ENCODE data around the gene VEPH1.
A peak's percentile ranks its signal among the peaks of the same experiment; 100 is the strongest.

Gene VEPH1

DNA sequence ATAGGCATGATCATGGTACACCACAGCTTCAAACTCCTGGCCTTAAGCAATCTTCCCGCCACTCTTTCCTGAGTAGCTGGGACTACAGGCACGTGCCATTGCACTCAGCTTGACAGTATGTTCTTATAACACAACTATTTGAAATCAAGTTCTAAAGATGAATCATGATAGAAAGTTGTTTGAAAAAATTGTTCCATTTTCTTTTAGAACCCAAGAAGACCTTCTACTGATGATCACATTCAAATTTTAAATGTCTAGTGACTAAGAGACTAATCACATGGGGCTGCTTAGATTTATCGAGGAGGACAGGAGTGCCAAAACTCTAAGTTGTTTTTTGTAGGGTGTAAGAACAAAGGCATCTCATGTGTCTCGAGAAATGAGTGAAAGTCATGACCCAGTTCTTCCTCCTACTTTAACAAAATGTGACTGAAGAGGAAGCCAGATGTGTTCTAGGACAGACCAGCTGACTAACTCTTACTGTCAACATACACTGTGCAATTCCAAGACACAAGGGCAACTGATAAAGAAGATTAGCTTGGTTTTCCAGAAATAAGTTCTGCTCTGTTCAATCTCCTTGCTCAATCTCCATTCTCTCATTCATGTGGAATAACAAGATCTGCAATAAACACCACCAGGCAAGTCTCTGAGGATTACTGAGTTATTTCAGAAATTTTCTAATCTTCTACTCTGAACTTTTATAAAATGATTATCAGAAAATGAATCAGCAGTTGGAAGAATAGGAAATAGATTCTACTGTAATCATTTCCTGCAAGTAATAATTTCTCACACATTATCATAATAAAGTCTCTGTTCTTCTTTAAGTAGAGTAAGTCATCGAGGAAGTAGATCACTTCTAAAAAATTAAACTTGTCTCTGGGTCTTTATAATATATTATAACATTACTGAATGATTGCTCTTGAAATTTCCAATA, 220.7 kb downstream of the VEPH1 start:
- Histone ChIP-seq H3K27ac (ENCODE audit: low read depth, low read length) (peak overlapping the region; percentile 3), H3K4me3 (ENCODE audit: low read depth in 1 of 5, low read length in 5 of 5) (no peak overlapping the region), H3K27me3 (ENCODE audit: control insufficient read depth in 5 of 5, insufficient read depth in 4 of 5, low read length in 5 of 5) (no peaks in the 10 kb centered on the region), H3K9me3 (ENCODE audit: control insufficient read depth in 5 of 5, low read length in 5 of 5) (no peaks in the 10 kb centered on the region), H3K36me3 (ENCODE audit: control insufficient read depth in 5 of 5, insufficient read depth in 5 of 5, low read length in 5 of 5) (no peaks in the 10 kb centered on the region), H3K4me1 (ENCODE audit: control insufficient read depth in 5 of 5, insufficient read depth in 5 of 5, low read length in 5 of 5) (peaks cover 0 to 10% (median 0%) of the 10 kb centered on the region in 5 donors), H3K9ac (ENCODE audit: low read length in 5 of 5) (no peak overlapping the region)

GRCh38 chr3:157280786-157281185, 222.4 kb downstream of the VEPH1 start:
- no peaks in the 10 kb centered on the region for H3K9me3 ChIP-seq (ENCODE audit: control insufficient read depth in 5 of 5, low read length in 5 of 5)
- no peak overlapping the region for H3K9ac ChIP-seq (ENCODE audit: low read length in 5 of 5)
- no peak overlapping the region for H3K4me3 ChIP-seq (ENCODE audit: low read depth in 1 of 5, low read length in 5 of 5)
- H3K4me1 ChIP-seq (ENCODE audit: control insufficient read depth in 5 of 5, insufficient read depth in 5 of 5, low read length in 5 of 5): peaks cover 0 to 10% (median 0%) of the 10 kb centered on the region in 5 donors
- H3K27ac ChIP-seq (ENCODE audit: low read depth, low read length): no peak overlapping the region
- no peaks in the 10 kb centered on the region for H3K36me3 ChIP-seq (ENCODE audit: control insufficient read depth in 5 of 5, insufficient read depth in 5 of 5, low read length in 5 of 5)
- H3K27me3 ChIP-seq (ENCODE audit: control insufficient read depth in 5 of 5, insufficient read depth in 4 of 5, low read length in 5 of 5): no peaks in the 10 kb centered on the region

DNA sequence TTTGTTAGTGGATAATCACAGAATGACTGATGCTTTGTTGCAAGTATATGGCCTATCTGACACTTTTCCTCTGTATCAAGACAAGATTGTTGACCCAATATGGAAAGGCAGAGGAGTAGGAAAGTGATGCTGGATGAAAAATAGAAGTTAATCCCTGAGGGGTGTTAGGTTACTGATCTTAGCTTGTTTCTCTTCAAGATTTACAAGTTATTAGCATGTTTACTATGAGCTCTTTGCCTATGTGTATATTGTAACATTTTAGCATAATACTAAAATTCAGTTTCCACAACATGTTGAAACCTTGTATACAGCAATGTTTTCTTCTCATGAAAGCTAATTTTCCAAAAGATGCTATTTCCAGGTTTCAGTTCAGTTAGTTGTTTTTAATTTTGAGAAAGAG, 222.9 kb downstream of the VEPH1 start:
- no peaks in the 10 kb centered on the region for H3K36me3 ChIP-seq (ENCODE audit: control insufficient read depth in 5 of 5, insufficient read depth in 5 of 5, low read length in 5 of 5)
- H3K9me3 ChIP-seq (ENCODE audit: control insufficient read depth in 5 of 5, low read length in 5 of 5): no peaks in the 10 kb centered on the region
- H3K27me3 ChIP-seq (ENCODE audit: control insufficient read depth in 5 of 5, insufficient read depth in 4 of 5, low read length in 5 of 5): no peaks in the 10 kb centered on the region
- H3K9ac ChIP-seq (ENCODE audit: low read length in 5 of 5): no peak overlapping the region
- H3K4me3 ChIP-seq (ENCODE audit: low read depth in 1 of 5, low read length in 5 of 5): no peak overlapping the region
- H3K4me1 ChIP-seq (ENCODE audit: control insufficient read depth in 5 of 5, insufficient read depth in 5 of 5, low read length in 5 of 5): peaks cover 0 to 10% (median 0%) of the 10 kb centered on the region in 5 donors
- H3K27ac ChIP-seq (ENCODE audit: low read depth, low read length): no peak overlapping the region

- Histone ChIP-seq H3K27ac (ENCODE audit: low read depth, low read length) (no peak overlapping the region), H3K27me3 (ENCODE audit: control insufficient read depth in 5 of 5, insufficient read depth in 4 of 5, low read length in 5 of 5) (no peaks in the 10 kb centered on the region), H3K9ac (ENCODE audit: low read length in 5 of 5) (no peak overlapping the region), H3K36me3 (ENCODE audit: control insufficient read depth in 5 of 5, insufficient read depth in 5 of 5, low read length in 5 of 5) (no peaks in the 10 kb centered on the region), H3K4me3 (ENCODE audit: low read depth in 1 of 5, low read length in 5 of 5) (no peak overlapping the region), H3K4me1 (ENCODE audit: control insufficient read depth in 5 of 5, insufficient read depth in 5 of 5, low read length in 5 of 5) (peaks cover 0 to 10% (median 0%) of the 10 kb centered on the region in 5 donors), H3K9me3 (ENCODE audit: control insufficient read depth in 5 of 5, low read length in 5 of 5) (no peaks in the 10 kb centered on the region)
These were observed 224.0 kb downstream of the VEPH1 start for GRCh38 chr3:157279237-157279636.

DNA sequence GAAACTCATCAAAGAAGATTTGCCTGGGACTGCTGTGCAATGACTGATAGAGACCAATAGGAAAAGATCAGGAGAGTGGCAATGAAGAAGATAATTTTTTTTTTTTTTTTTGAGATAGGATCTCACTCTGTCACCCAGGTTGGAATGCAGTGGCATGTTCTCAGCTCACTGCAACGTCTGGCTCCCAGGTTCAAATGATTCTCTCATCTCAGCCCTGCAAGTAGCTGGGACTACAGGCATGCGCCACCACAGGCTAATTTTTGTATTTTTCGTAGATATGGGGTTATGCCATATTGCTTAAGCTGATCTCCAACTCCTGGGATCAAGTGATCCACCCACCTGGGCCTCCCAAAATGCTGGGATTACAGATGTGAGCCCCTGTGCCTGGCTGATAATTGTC, 226.4 kb downstream of the VEPH1 start:
- Histone ChIP-seq H3K27me3 (ENCODE audit: control insufficient read depth in 5 of 5, insufficient read depth in 4 of 5, low read length in 5 of 5) (no peaks in the 10 kb centered on the region), H3K9me3 (ENCODE audit: control insufficient read depth in 5 of 5, low read length in 5 of 5) (no peaks in the 10 kb centered on the region), H3K9ac (ENCODE audit: low read length in 5 of 5) (no peak overlapping the region)

GRCh38 chr3:157275832-157276231, 227.4 kb downstream of the VEPH1 start:
- no peak overlapping the region for H3K9ac ChIP-seq (ENCODE audit: low read length in 5 of 5)
- H3K27me3 ChIP-seq (ENCODE audit: control insufficient read depth in 5 of 5, insufficient read depth in 4 of 5, low read length in 5 of 5): no peaks in the 10 kb centered on the region
- no peak overlapping the region for H3K4me3 ChIP-seq (ENCODE audit: low read depth in 1 of 5, low read length in 5 of 5)
- peaks cover 0 to 3% (median 0%) of the 10 kb centered on the region in 5 donors for H3K4me1 ChIP-seq (ENCODE audit: control insufficient read depth in 5 of 5, insufficient read depth in 5 of 5, low read length in 5 of 5)
- no peaks in the 10 kb centered on the region for H3K36me3 ChIP-seq (ENCODE audit: control insufficient read depth in 5 of 5, insufficient read depth in 5 of 5, low read length in 5 of 5)
- no peaks in the 10 kb centered on the region for H3K9me3 ChIP-seq (ENCODE audit: control insufficient read depth in 5 of 5, low read length in 5 of 5)
- no peak overlapping the region for H3K27ac ChIP-seq (ENCODE audit: low read depth, low read length)

More for the DNA sequence above, 226.4 kb downstream of the VEPH1 start:
- H3K4me3 ChIP-seq (ENCODE audit: low read depth in 1 of 5, low read length in 5 of 5): no peak overlapping the region
- peaks cover 0 to 4% (median 0%) of the 10 kb centered on the region in 5 donors for H3K4me1 ChIP-seq (ENCODE audit: control insufficient read depth in 5 of 5, insufficient read depth in 5 of 5, low read length in 5 of 5)
- no peak overlapping the region for H3K27ac ChIP-seq (ENCODE audit: low read depth, low read length)
- no peaks in the 10 kb centered on the region for H3K36me3 ChIP-seq (ENCODE audit: control insufficient read depth in 5 of 5, insufficient read depth in 5 of 5, low read length in 5 of 5)

GRCh38 chr3:157274644-157275137, 228.5 kb downstream of the VEPH1 start:
- H3K4me3 ChIP-seq (ENCODE audit: low read depth in 1 of 5, low read length in 5 of 5): no peak overlapping the region
- H3K27me3 ChIP-seq (ENCODE audit: control insufficient read depth in 5 of 5, insufficient read depth in 4 of 5, low read length in 5 of 5): no peaks in the 10 kb centered on the region
- no peaks in the 10 kb centered on the region for H3K36me3 ChIP-seq (ENCODE audit: control insufficient read depth in 5 of 5, insufficient read depth in 5 of 5, low read length in 5 of 5)
- H3K4me1 ChIP-seq (ENCODE audit: control insufficient read depth in 5 of 5, insufficient read depth in 5 of 5, low read length in 5 of 5): no peaks in the 10 kb centered on the region
- H3K9me3 ChIP-seq (ENCODE audit: control insufficient read depth in 5 of 5, low read length in 5 of 5): no peaks in the 10 kb centered on the region
- H3K9ac ChIP-seq (ENCODE audit: low read length in 5 of 5): no peak overlapping the region
- no peak overlapping the region for H3K27ac ChIP-seq (ENCODE audit: low read depth, low read length)

GRCh38 chr3:157271283-157271882, 231.8 kb downstream of the VEPH1 start:
- H3K27me3 ChIP-seq (ENCODE audit: control insufficient read depth in 5 of 5, insufficient read depth in 4 of 5, low read length in 5 of 5): no peaks in the 10 kb centered on the region
- H3K9ac ChIP-seq (ENCODE audit: low read length in 5 of 5): no peak overlapping the region
- no peak overlapping the region for H3K27ac ChIP-seq (ENCODE audit: low read depth, low read length)
- H3K4me3 ChIP-seq (ENCODE audit: low read depth in 1 of 5, low read length in 5 of 5): no peak overlapping the region
- no peaks in the 10 kb centered on the region for H3K36me3 ChIP-seq (ENCODE audit: control insufficient read depth in 5 of 5, insufficient read depth in 5 of 5, low read length in 5 of 5)
- H3K4me1 ChIP-seq (ENCODE audit: control insufficient read depth in 5 of 5, insufficient read depth in 5 of 5, low read length in 5 of 5): no peaks in the 10 kb centered on the region
- no peaks in the 10 kb centered on the region for H3K9me3 ChIP-seq (ENCODE audit: control insufficient read depth in 5 of 5, low read length in 5 of 5)

GRCh38 chr3:157268026-157268425, 235.2 kb downstream of the VEPH1 start:
- Histone ChIP-seq H3K9me3 (ENCODE audit: control insufficient read depth in 5 of 5, low read length in 5 of 5) (no peaks in the 10 kb centered on the region), H3K9ac (ENCODE audit: low read length in 5 of 5) (no peak overlapping the region), H3K4me3 (ENCODE audit: low read depth in 1 of 5, low read length in 5 of 5) (no peak overlapping the region), H3K27ac (ENCODE audit: low read depth, low read length) (no peak overlapping the region), H3K27me3 (ENCODE audit: control insufficient read depth in 5 of 5, insufficient read depth in 4 of 5, low read length in 5 of 5) (no peaks in the 10 kb centered on the region), H3K36me3 (ENCODE audit: control insufficient read depth in 5 of 5, insufficient read depth in 5 of 5, low read length in 5 of 5) (no peaks in the 10 kb centered on the region), H3K4me1 (ENCODE audit: control insufficient read depth in 5 of 5, insufficient read depth in 5 of 5, low read length in 5 of 5) (no peaks in the 10 kb centered on the region)

- Histone ChIP-seq H3K4me1 (ENCODE audit: control insufficient read depth in 5 of 5, insufficient read depth in 5 of 5, low read length in 5 of 5) (no peaks in the 10 kb centered on the region), H3K4me3 (ENCODE audit: low read depth in 1 of 5, low read length in 5 of 5) (no peak overlapping the region), H3K9me3 (ENCODE audit: control insufficient read depth in 5 of 5, low read length in 5 of 5) (no peaks in the 10 kb centered on the region), H3K36me3 (ENCODE audit: control insufficient read depth in 5 of 5, insufficient read depth in 5 of 5, low read length in 5 of 5) (no peaks in the 10 kb centered on the region), H3K27ac (ENCODE audit: low read depth, low read length) (no peak overlapping the region), H3K27me3 (ENCODE audit: control insufficient read depth in 5 of 5, insufficient read depth in 4 of 5, low read length in 5 of 5) (no peaks in the 10 kb centered on the region), H3K9ac (ENCODE audit: low read length in 5 of 5) (no peak overlapping the region)
These were observed 237.3 kb downstream of the VEPH1 start for GRCh38 chr3:157265931-157266330.
